GM18511 (cell line): Measurements from ENCODE around the gene MX2.
"Not testable (repeated sequence)": the region's sequence is repeated elsewhere in the genome, so short reads cannot be mapped to it uniquely, and the experiment has no call there.

ENCODE experiments used
- ATAC-seq: cut with Tn5 transposase; IDR thresholded peaks from one replicate; pipeline ENCODE4 v1.9.1; 2021; ENCODE audit warnings: mild to moderate bottlenecking, moderate library complexity; ENCODE audit not compliant: unreplicated experiment

MX2 gene, protein sequence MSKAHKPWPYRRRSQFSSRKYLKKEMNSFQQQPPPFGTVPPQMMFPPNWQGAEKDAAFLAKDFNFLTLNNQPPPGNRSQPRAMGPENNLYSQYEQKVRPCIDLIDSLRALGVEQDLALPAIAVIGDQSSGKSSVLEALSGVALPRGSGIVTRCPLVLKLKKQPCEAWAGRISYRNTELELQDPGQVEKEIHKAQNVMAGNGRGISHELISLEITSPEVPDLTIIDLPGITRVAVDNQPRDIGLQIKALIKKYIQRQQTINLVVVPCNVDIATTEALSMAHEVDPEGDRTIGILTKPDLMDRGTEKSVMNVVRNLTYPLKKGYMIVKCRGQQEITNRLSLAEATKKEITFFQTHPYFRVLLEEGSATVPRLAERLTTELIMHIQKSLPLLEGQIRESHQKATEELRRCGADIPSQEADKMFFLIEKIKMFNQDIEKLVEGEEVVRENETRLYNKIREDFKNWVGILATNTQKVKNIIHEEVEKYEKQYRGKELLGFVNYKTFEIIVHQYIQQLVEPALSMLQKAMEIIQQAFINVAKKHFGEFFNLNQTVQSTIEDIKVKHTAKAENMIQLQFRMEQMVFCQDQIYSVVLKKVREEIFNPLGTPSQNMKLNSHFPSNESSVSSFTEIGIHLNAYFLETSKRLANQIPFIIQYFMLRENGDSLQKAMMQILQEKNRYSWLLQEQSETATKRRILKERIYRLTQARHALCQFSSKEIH

DNA sequence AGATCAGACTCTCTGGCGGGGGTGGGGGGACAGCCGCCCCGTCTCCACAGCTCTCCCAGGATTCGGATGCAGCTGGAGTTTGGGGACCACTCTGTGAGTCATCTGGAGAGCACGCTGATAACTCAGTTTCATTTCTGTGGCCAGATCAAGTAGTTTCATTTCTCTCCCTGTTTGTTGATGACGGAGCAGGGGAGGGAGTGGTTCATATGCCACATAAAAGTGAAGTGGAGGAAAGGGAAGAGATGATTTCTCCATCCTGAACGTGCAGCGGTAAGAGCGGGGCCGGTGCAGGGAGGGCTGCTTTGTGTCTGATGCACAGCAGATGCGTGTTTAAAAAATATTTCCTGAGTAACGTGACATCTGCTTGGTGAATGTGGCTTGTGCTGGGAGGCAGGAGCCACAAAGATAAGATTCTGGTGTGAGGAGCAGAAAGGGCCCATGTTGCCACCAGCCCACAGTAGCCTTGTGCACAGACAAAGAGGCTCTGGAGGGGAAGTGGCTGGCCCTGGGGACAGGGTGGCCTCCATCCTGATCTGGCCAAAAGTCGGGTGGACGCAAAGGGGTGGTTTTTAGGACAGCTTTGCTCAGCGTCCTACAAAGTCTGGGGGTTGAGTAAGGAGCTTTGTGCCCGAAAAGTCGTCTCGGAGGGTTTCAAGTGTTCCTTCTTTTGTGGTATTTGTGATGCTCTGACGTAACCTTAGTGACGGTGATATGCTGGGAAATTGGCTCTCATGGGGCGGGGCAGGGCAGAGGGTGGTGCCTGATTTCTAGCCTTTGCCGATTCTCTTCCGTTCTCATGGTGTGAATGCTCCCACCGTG lies at the start of gene MX2:
Gene MX2 (plus strand): TSS at position 242 of the 819 bp plus-strand sequence. CDS start 14,880 bp downstream, outside the sequence.
- ATAC-seq, result peak; percentile 73

DNA sequence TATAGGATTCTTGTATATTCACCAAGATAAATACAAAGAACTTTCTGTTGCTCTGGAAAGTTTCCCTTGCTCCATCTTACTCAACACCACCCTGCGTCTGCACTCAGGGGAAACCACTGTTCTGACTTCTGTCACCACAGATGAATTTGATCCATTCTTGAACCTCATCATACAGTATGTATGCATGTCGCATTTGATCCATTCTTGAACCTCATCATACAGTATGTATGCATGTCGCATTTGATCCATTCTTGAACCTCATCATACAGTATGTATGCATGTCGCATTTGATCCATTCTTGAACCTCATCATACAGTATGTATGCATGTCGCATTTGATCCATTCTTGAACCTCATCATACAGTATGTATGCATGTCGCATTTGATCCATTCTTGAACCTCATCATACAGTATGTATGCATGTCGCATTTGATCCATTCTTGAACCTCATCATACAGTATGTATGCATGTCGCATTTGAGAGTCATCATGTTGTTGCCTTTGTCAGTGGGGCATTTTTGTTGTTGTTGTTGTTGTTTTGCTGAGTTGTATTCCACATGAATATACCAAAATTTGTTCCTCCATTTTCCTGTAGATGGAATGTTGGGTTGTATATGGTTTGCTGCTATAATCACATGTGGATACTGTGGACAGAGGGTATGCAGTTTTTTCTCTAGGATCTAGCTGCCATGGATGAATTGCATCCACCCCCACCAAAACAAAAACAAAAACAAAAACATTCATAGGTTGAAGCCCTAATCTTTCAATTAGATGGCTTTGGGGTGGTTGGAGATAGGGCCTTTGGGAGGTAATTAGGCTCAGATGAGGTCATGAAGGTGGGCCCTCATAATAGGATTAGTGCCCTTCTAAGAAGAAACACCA lies 48.3 kb upstream of the MX2 start:
- not testable (repeated sequence) for ATAC-seq

DNA sequence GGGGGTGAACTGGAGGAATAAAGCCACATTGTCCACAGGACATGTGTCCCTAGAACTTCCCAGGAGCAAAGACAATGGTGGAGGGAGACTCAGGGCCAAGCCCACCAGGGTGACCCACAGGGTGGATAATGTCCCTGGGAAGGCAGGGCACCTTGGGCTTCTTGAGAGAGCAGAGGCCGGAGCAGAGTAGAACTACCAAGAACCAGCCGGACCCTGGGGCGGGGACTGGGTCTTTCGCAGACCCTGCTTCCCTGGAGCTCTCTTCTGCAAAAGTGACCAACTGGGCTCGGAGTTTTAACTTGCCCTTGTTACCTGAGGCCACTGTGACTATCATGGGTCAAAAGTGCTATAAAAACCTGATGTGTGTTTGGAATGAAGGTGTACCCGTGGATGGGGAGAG lies 46.1 kb upstream of the MX2 start:
- ATAC-seq, result no peak

DNA sequence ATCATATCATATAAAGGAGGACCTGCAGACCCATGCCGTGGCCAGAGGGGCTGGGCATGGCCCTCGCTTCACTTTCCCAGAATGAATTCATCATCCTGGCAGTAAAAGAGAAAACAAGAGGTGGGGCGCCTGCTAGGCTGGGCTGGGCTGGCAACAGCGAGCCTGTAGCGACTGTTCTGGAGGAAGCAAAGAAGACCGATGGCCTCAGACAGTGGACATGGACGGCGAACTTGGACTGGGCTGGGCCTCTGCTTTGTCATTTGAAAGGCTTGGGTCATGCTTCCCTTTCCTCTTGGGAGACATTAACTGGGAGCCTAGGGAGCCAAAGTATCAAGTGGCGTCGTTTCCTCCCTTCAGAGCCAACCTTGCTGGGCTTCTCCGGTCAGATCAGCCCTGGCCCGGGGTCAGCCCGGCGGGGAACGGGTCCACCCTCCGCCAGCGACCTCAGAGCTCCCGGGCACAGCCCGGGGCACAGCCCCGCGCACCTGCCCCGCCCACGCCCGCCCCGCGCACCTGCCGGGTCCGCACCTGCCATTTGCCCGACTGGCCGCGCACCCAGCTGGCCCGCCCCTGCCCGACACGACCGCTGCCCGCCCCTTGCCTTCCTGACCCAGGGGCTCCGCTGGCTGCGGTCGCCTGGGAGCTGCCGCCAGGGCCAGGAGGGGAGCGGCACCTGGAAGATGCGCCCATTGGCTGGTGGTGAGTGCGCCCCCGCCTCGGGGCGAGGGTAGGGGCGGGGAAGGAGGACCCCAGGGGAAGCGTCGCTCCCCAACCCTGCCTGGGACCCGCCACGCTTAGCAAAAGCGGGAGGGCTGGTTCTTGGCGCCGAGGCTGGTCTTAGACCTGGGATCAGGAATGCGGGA lies 45.4 kb upstream of the MX2 start, which contains the start of gene FAM3B:
Gene FAM3B (plus strand): TSS at position 602 of the 863 bp plus-strand sequence. CDS start 79 bp downstream, at position 681.
- ATAC-seq, result no peak

DNA sequence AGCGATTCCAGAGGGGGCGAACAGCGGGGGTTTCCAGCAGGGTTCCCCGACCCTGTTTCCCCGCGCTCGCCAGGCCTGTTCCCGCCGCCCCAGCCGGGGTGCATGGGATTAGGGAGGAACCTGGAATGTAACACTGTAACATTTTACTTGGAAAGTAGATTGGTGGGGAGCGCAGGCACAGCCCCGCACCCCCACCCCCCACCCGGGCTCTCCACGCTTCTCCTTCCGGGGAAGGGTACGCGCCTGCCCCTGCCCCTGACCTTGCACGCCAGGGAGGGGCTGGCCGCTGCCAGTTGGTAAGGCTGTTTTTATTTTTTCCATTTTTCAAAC lies 44.8 kb upstream of the MX2 start:
- no peak for ATAC-seq

DNA sequence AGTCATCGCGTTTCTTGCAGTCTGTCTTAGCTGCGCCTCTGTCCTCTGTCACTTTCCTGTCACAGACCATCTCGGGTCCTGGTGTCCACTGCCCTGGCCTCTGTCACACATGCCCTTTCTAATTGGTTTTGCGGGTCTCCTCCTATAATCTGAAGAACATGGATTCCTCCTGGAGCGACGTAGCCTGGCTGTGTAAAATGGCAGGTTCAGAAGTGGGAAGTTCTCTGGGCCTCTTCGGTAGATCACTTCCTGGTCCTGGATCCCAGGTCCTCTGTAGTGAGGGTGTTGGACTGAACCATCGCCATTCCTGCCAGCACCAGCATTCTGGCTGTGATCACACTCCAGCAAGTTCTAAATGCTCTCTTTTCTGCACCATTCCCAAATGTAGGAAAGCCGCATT lies 44.4 kb upstream of the MX2 start:
- ATAC-seq, result no peak

DNA sequence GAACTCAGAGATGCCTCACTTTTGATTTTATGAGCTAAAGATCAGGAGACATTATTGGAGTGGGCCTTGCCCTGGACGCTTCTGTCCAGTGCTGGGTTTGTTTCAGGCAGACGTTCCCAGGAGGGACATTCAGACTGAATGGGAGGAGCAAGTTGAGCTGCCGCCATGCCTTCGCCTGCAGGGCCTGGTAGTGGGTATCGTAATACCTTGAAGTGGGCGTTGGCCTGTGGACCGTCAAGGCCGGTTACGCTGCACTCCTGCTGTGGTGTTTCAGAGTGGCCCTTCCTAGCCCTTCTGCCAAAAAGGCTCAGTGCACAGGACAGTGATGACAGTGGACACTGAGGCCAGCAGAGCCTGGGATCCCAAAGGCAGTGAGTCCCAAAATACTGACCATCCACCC lies 43.6 kb upstream of the MX2 start:
- ATAC-seq, result no peak

DNA sequence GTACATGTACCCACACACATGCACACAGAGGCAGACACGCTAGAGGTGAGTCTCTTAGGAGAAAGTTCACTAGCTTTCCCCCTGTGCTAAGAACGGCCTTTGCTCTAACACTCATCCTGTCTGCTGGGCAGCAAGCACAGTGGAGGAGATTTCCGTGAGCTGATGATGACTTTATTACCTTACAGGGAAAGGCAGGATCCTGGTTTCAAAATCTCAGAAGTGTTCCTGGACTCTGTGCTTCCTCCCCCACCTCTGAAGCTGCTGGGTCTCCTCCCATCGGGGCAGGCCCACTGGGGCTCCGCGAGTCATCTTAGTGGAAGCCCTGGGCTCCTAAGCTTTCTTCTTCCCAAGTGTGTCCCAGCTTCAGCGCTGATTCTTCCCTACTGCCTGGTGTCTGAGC lies 42.6 kb upstream of the MX2 start:
- ATAC-seq, result no peak

DNA sequence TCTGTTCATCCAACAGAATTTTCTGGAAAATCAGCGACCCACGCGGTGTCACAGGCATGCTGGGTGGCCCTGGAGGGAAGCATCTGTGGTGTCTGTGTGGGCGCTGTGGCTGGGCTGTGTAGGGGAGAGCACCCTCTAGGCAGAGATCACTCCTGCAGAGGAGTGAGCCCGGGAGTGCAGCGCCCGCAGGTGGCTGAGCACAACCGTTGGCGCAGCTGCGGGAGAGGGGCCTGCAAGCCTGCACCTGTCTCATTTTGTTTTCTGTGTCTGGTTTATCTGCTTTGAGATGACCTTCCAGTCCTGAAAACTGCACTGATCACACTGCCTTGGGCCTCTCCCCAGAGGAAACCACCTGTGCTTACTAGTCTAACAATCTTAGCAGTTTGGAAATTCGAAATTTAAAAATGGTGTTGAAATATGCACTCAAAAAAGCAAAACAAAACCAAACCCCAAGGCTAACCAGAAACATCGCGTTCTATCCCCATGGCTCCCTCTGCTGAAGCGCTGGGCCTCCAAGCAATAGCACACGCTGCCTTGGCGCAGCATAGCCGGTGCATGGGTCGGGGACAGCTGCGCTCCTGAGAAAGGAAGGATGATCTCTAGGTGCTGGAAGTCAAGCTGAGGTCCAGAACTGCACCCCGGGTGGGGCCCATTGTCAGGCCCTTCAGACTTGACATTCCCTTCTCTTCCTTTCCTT lies 40.5 kb upstream of the MX2 start:
- no peak for ATAC-seq

DNA sequence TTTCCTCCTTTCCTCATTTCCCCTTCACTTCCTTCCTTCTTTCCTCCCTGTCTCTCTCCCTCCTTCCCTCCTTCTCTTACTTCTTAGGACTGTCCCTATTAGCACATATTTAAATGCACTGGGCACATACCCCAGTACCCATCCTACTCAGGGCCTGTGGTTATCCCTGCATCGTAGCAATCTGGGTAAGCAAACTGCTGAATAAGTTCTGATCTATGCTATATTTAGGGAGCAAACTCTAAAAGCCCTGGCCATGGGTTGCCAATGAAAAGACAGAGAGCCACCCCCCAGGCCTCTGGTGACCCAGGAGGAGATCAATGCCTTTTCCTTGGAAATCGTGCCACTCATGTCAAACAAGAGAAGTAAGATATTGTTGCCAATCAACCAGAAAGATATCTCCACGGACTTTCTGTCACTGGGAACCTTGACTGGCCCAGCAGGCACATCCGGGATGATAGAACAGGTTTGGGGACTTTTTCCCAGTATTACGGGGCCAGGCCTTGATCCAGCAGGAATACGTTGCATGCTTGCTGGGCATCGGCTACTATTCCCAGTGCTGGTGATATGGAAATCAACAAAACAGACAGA lies 39.8 kb upstream of the MX2 start:
- ATAC-seq, result no peak

DNA sequence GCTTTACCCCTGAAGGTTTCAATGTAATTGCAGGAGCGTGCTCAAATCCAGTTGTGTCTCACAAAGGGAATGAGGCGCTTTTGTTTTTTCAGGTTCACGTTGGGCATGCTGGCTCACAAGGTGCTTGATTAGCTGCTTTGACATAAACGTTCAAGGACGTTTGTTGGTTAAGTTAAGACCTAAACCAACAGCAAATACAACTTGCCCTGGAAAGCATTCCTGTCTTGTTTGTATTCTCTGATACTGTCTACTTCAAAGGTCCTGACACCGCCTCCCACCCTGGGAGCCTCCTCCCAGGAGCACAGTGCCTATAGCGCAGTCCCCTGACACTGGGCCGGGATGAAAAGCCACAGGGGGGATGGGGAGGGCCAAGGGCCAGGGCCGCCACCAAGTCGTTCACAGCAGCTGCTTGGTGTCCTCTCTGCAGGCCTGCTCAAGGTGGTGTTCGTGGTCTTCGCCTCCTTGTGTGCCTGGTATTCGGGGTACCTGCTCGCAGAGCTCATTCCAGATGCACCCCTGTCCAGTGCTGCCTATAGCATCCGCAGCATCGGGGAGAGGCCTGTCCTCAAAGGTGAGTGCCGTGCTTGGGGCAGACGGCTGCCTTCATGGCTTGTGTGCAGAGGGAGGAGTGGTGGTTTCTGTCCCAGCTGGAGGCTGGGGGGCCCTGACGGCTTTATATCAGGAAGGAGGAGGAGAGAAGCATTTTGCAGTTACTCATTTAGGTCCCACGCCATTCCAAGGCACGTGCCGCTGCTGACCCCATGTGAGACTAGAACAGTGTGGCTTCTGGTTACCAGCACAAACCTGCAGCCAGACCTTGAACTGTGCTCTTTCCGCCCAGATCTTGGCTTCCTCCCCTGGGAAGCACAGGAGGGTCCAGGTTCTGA lies 39.1 kb upstream of the MX2 start:
- ATAC-seq, result no peak

DNA sequence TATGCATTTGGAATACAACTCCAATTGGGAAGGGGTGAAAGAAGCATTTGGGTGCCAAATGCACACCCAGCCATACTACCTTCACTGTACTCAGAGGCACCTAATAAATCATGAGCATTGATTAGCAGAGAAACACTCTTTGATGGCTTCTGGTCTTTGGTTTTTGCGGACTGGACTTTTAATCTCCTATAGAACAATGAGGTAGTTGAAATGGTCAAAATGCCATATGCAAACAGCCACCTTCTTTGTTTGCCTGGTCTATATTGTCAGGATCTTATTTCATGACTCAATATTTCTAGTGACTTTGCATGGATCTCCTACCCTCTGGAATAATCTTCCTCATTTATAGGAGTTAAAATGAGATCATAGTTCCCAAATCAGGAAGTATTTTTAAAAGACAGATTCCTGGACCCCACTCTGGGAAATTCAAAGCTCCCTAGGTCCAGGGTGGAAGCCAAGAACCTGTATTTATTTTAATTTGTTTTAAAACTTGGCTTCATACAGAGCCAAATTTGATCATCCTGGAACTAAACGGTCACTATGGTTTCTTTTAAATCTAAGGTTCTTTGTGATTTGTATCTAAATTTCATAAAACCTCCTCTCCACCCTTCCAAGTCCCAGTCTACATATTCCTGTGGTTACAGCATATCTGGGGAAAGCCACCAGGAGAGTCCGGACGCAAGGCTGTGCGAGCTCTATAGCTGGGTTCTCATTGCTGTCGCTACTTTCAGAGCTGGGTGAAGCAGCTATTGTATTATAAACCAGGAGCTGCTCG lies 36.5 kb upstream of the MX2 start:
- no peak for ATAC-seq

DNA sequence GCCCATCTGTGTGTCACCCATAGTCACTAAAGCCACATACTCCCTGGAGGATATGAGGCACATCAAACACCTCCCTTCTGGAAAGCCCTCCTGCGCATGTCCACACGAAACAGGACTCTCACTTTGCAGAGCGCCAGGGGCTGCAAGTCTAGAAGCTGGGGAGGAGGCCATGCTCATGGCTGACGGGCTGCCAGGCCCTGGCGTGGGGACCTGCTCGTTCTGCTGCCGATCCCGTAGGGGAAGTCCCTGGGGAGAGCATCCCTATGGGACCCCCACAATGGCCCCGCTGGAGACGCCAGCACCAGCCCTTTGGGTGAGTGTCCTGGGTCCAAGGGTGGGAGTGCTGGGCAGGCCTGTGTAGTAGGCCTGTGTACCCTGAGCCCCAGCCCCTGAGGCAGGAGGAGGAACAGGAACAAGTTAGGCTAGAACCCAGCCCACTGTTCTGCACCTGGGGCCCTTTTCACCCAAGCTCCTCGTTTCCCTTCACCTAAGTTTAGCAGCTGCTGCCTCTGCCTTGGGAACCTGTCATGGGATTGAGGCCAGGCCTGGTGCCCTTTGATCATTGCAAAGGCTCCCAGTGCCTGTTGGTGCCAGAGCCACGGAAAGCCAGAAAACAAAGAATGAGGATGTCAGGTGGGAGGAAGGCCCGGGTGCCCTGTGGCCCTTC lies 35.3 kb upstream of the MX2 start:
- no peak for ATAC-seq

DNA sequence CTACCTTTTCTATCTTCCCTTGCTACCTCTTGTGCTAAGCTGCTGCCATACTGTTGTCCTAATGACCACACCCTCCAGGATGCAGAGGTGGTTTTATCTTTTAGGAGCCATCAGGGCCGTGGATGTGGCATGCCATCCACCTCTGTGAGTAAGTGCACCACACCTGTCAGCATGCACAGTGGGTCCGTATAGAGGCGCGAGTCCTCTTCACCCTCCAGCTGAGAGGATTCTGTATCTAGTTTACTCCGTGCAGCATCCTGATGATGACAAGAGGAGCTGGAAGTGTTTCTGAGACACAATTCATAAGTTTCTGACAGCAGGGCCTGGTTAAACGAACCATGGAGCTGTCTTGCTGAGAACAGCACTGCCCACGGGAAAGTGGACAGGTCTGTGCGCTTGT lies 34.1 kb upstream of the MX2 start:
- ATAC-seq, result no peak

DNA sequence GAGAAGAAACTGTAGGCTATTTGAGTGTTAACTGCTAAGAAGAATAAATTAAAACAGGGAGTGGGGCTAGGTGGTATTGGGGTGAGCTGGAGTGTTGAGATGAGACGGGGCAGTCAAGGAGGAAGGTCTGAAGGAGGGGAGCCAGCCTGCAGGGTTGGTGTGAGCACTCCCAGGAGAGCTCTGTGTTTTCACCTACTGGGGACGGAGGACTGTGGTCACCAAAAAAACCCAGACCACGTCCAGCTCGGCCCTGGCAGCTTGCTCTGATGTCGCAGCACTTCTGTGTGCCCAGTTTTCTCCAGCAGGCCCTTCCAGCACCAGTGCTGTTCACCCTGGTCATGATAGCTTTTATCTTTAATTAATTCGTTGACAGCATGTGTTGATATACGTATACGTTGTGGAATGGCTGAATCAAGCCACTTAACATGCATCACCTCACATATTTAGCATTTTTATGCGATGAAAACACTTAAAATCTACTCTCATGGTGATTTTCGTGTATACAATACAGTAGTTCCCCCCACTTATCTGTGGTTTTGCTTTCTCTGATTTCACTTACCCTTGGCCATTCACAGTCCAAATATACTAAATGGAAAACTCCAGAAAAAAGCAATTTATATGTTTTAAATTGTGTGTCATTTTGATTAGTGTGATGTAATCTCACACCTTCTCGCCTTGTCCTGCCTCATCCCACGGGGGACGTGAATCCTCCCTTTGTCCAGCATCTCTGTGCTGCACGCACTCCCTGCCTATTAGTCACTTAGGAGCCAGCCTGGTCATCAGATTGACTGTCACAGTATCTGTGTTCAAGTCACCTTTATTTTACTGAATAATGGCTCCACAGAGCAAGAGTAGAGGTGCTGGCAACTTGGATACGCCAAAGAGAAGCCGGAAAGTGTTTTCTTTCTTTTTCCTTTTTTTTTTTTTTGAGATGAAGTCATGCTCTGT lies 32.9 kb upstream of the MX2 start:
- ATAC-seq, result no peak
